ENCODE results near the gene FBXO47. TPM values are rescaled to one million over a fixed set of nuclear protein-coding genes. Genes with fewer than 3 reads are reported as not detected.
A peak's percentile ranks its signal among the peaks of the same experiment; 100 is the strongest.

FBXO47 gene
- total and polyA plus RNA-seq, 7 donors = 0.03 TPM; not detected in 6

GRCh38 chr17:38996660-38997337 is 29.6 kb upstream of the FBXO47 start:
- TF ChIP-seq CTCF (IDR thresholded peaks at IDR 0.05) = no peak
- Histone ChIP-seq H3K4me3 (no peak overlapping the region), H3K27ac (no peak overlapping the region), H3K36me3 (ENCODE audit: insufficient read depth in 1 of 2, low read depth in 1 of 2) (no peaks in the 10 kb centered on the region), H3K27me3 (ENCODE audit: insufficient read depth in 3 of 3, low read length in 2 of 3) (no peaks in the 10 kb centered on the region), H3K9me3 (peaks cover 9% of the 10 kb centered on the region), H3K4me1 (peaks cover 2% of the 10 kb centered on the region)
- intact Hi-C loops (cut with DNase I) = no loop called here
- ATAC-seq (no peak), DNase-seq (no peak)
- 86 to 91% (median 90%) methylated on average over 5 of the region's 5 CpGs for WGBS, 3 donors

GRCh38 chr17:38994026-38994425 is 26.8 kb upstream of the FBXO47 start:
- DNase-seq = no peak
- Histone ChIP-seq H3K4me3 (no peak overlapping the region), H3K27ac (no peak overlapping the region), H3K4me1 (no peaks in the 10 kb centered on the region), H3K9me3 (peaks cover 9% of the 10 kb centered on the region), H3K36me3 (ENCODE audit: insufficient read depth in 1 of 2, low read depth in 1 of 2) (no peaks in the 10 kb centered on the region), H3K27me3 (ENCODE audit: insufficient read depth in 3 of 3, low read length in 2 of 3) (no peaks in the 10 kb centered on the region)
- 23 to 51% (median 41%) methylated on average over 2 of the region's 2 CpGs for WGBS, 3 donors
- intact Hi-C loops (cut with DNase I) = no loop called here
- no peak for ATAC-seq
- TF ChIP-seq CTCF (IDR thresholded peaks at IDR 0.05) = no peak

GRCh38 chr17:38984666-38985065 is 17.5 kb upstream of the FBXO47 start:
- H3K9me3 ChIP-seq = no peaks in the 10 kb centered on the region
- 78 to 81% (median 78%) methylated on average over 2 of the region's 2 CpGs for WGBS, 3 donors
- DNase-seq (no peak), ATAC-seq (no peak)
- no peaks in the 10 kb centered on the region for H3K4me1 ChIP-seq
- H3K27ac ChIP-seq = no peak overlapping the region
- TF ChIP-seq CTCF (IDR thresholded peaks at IDR 0.05) = no peak
- H3K36me3 ChIP-seq (ENCODE audit: insufficient read depth in 1 of 2, low read depth in 1 of 2) = no peaks in the 10 kb centered on the region
- no peak overlapping the region for H3K4me3 ChIP-seq
- H3K27me3 ChIP-seq (ENCODE audit: insufficient read depth in 3 of 3, low read length in 2 of 3) = no peaks in the 10 kb centered on the region
- intact Hi-C loops (cut with DNase I) = loop anchor here (2.0 to 5.0 kb wide), 2 partner anchors 168 to 258 kb away; no protein-coding TSS in a partner anchor

- 50 to 56% (median 54%) methylated on average over 11 of the region's 11 CpGs for WGBS, 3 donors
- H3K9me3 ChIP-seq = no peaks in the 10 kb centered on the region
- TF ChIP-seq CTCF (IDR thresholded peaks at IDR 0.05) = peak; percentile 76
- H3K27me3 ChIP-seq (ENCODE audit: insufficient read depth in 3 of 3, low read length in 2 of 3) = no peaks in the 10 kb centered on the region
- no peaks in the 10 kb centered on the region for H3K36me3 ChIP-seq (ENCODE audit: insufficient read depth in 1 of 2, low read depth in 1 of 2)
- no peak overlapping the region for H3K4me3 ChIP-seq
- H3K27ac ChIP-seq = no peak overlapping the region
- ATAC-seq = peak in 3 of 4 donors; percentile 57 to 79 (median 68)
- no peaks in the 10 kb centered on the region for H3K4me1 ChIP-seq
- DNase-seq = no peak
- intact Hi-C loops (cut with DNase I) = loop anchor here (1.0 to 5.0 kb wide), 3 partner anchors 170 to 262 kb away; no protein-coding TSS in a partner anchor
Measured at GRCh38 chr17:38982858-38983746, 15.9 kb upstream of the FBXO47 start.

Data from psoas muscle (tissue), 8 donors.